GM21619 (cell line): ENCODE results near the gene PDE4B.
"Not testable (repeated sequence)": the region's sequence is repeated elsewhere in the genome, so short reads cannot be mapped to it uniquely, and the experiment has no call there.

ENCODE experiments used
- ATAC-seq: cut with Tn5 transposase; IDR thresholded peaks from one replicate; pipeline ENCODE4 v1.9.1; 2021; ENCODE audit not compliant: unreplicated experiment

PDE4B gene

DNA sequence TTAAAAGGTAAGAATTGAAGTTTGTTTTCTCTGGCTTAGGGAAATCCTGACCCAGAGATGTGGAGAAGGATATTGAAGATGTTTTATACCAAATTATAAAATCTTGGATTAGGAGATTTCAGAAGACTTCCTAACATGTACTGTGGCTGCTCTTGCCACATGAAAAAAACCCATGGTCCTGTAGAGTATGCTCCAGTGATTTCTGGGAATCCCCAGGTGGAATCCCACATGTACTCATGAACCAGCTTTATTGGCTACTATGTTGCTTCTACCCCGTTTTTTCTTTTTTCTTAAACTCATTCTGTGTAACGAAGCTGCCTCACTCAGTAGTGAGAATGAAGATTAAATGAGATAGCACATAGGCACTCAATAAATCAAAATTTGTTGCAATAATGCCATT is 608.5 kb downstream of the PDE4B start:
- ATAC-seq, result no peak

DNA sequence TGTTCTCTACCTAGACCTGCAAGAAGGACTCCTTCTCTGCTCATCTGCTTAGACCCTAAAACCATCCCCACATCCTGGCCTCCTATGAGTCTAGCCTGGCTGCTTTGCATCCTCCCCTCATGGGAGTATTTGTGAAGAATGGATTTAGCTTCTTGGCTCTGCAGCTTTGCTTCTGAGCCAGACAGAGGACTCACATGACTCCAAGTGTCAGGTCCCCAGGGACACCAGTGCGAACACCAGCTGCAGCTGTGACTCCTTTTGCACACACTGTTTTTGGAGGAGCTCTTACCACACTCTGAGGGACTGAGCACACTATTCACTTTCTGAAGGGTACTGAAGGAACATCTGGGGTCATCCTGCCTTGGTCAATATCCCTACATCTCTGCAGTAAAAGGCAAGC is 609.5 kb downstream of the PDE4B start:
- peak; percentile 86 for ATAC-seq

DNA sequence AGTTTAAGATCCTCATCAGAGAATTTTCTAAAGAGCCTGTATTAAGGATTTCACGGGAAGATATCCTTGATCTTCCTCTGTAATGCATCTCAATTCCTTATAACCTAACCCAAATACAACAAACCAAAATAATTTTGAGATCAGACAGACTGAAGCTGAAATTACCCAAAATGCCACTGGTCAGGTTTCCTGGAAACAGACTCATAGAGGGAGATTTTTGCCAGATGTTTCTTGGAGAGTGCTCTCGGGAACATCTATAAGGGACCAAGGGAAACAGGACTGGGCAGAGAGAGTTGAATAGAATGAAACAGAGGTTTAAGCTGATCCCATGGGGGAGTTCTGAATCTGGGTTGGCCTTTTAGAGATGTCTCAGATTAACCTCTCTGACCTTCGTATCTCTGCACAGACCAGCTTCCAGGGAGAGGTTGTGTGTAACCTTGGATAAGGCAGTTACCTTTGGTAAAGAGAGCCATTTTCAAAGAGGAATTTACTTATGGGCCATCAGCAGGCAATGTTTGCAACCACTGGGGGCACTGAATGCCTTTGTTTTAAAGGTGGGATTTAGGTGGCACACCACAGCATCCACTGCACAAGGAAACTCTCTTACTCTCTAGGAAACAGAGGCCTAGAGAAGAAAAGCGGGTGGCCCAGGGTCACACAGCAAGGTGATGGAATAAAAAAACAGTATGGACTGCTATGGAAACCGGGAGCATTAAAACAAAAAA is 610.5 kb downstream of the PDE4B start:
- no peak for ATAC-seq

DNA sequence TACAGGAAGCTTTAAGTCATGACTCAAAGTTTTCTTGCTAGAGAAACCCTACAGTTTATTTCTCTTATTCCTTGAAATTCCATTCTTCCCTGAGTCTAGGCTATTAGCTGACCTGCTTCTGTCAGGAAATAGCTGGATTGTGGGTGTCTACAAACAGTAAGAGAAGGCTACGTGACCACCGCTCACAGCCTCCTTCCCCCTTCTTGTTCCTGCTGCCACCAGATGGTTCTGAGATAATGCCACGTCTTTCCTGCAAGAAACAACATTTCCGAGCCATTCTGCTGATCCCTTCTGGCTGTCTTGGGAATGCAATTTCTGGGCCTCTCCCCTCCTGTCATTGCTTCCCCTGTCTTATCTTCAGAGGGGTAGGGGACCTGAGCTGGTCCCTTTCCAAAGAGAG is 612.4 kb downstream of the PDE4B start:
- no peak for ATAC-seq

DNA sequence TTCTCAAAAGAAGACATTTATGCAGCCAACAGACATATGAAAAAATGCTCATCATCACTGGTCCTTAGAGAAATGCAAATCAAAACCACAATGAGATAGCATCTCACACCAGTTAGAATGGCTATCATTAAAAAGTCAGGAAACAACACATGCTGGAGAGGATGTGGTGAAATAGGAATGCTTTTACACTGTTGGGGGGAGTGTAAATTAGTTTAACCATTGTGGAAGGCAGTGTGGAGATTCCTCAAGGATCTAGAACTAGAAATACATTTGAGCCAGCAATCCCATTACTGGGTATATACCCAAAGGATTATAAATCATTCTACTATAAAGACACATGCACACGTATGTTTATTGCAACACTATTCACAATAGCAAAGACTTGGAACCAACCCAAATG is 618.8 kb downstream of the PDE4B start:
- ATAC-seq, result not testable (repeated sequence)

DNA sequence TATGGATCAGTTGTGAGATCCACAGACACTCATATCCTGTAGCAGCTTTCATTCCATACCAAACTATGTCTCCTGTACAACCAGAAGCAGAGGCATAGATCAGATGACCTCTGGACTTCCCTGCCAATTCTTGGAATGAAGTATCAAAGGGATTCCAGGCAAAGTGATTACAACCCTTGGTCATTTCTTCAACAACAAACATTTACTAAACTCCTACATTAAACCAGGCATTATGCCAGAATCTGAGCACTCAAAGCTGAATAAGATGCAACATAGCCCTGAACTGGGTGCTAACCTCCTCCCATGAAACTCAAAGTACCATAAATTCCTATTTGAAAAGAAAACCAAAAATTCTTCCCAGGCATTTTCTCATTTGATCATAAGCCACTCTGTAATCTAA is 620.0 kb downstream of the PDE4B start:
- no peak for ATAC-seq

DNA sequence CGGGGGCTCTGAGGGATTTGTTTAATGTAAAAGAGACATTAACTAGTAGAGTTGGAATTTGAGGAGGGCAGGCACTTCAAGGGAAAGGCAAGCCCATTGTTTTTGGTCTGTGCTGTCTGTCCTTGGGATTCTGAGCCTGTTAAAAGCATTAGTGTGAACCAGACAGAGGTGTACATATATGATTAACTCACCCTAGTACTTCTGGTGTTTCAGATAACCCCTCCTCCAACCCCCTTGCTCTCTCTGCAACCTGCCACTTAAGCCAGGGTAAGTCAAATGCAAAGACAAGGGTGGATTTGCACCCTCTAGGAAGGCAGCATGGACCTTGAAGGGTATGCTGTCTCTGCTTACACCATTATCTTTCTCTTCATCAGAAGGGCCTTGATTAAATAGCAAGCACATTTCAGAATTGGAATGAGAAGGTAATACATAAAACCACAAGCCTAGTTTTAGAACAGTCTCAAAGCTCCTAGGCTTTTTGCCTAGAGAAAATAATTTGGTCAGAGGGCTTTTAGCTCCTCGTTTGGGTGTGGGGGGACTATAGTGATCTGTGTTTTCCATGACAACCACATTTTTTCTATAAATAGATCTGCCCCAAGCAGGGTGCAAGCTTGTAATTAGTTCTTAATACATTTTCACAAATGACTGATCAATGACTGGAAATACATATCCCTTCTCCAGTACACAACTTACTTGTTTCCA is 620.6 kb downstream of the PDE4B start:
- peak; percentile 80 for ATAC-seq

DNA sequence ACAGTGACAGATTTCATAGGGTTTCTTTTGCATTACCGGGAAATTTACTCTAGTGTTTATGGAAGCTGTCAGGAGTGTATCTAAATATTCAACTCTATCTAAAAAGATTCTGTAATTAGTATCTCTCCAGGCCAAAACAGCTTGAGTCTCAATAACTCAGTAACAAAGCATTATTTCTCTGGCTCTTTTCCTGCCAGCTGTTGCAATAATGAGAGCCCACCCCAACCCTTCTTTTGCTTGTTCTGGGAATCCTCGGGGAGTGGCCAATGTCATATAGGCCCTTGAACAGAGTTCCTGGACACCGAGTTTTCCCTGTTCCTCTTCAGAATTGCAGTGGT is 621.1 kb downstream of the PDE4B start:
- no peak for ATAC-seq

DNA sequence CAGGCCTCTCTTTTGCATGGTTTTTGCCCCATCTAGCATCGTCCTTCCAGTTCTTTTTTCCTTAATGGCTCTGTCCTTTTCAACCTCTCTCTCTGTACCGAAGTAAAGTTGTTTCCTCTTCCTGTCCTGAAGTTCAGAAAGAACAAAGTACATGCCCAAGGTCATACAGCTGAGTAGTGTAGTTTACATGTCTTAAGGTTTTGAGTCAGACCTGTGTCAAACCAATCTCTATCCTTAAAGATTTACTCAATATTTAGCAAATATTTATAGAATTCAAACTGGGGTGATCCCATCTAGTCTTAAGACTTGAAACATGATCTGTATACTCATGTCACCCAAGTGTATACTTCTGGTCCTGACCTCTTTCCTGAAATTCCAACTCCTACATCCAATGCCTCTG is 622.6 kb downstream of the PDE4B start:
- no peak for ATAC-seq

DNA sequence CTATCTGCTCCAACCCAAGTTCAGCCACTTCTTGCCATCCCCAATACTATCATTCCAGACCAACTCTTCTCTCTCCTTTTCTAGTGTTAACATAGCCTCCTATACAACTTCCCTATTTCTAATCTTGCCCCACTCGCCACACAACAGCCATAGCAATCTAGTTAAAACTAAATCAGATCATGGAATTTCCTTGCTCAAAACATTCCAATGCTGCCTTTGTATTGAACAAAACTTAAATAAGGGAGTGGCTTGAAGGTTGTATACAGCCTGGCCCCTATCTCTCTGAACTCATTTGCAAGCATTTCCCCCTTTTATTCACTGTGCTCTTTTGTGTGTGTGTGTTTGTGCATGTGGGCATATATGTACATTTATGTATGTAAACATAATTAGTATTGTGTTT is 623.2 kb downstream of the PDE4B start:
- no peak for ATAC-seq

DNA sequence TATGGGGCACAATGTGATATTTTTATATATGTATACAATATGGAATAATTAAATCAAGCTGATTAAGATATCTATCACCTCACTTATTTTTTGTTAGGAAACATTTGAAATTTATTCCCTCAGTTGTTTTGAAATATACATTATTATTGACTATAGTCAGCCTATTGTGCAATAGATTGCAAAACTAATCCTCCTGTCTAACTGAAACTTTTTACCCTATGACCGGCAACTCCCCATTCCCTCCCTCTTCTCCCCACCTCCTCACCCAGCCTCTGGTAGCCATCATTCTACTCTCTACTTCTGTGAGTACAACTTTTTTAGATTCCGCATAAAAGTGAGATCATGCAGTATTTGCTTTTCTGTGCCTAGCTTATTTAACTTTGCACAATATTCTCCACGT is 623.6 kb downstream of the PDE4B start:
- no peak for ATAC-seq

DNA sequence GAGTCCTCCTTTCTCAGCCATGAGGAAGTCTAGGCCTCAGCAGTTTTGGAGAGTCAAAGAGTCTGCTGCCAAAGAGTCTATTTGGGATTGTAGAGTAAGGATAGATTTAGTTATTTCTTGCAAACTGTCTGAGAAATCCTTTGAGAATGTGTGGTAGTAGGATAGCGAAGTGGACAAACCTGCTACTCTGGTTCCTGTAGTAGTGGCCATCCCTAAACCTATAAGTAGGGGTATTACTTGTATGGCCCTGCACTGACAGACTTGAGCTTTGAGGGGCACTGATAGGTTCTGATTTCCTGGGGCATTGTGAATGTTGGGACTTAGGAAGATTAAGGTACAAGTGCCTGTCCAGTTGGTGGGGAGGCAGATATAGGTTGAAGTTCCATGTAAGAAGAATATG is 625.3 kb downstream of the PDE4B start:
- no peak for ATAC-seq

DNA sequence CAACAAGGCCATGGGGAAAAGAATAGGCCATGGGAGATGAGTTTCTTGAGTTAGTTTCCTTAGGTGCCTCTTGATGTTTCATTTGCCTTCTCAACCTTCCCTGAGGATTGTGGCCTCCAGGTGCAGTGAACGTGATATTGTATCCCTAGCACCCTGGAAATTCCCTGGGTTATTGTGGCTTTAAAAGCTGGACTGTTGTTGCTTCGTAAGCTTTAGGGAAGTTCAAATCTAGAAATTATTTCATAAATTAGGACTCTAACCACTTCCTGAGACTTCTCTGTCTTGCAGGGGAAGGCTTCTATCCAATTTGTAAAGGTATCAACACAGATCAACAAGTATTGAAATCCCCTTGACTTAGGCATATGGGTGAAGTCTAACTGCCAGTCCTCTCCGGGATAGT is 627.5 kb downstream of the PDE4B start:
- not testable (repeated sequence) for ATAC-seq

DNA sequence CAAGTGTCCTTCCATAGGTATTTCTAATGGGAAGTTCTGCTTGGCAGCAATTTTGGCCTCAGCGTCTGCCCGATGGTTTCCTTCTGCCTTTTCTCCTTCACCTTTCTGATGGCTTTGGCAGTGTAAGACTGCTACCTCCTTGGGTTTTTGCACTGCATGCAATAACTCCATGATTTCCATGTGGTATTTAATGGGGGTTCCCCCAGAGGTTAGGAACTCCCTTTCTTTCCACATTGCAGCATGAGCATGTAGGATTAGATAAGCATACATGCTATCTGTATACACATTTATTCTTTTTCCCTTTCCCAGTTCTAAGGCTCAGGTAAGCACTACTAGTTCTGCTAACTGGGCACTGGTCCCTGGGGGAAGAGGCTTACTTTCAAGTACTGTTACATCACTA is 628.2 kb downstream of the PDE4B start:
- ATAC-seq, result not testable (repeated sequence)

DNA sequence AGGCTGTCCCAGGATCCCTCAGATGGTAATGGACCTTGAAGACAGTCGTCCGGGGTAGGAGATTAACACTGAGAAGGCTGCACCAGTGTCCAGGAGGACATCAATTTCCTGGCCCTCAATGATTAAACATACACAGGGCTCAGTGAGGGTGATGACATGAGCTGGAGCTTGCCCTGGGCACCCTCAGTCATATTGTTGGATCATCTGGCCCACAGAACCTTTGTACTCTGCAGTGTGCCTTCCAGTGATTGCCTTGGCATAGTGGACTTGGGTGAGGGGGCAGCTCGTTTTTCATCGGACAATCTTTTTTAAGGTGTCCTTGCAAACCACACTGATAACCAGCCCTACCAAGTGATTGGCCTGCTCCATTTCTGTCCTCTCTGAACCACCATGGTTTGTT is 630.1 kb downstream of the PDE4B start:
- ATAC-seq, result no peak
